NCI-H2171 (cell line): Measurements from ENCODE around the gene RETREG1.

Source experiments
- DNase-seq: peaks from one replicate; lab custom pipeline; 2025; lab: John Stamatoyannopoulos, UW

RETREG1 gene

DNA sequence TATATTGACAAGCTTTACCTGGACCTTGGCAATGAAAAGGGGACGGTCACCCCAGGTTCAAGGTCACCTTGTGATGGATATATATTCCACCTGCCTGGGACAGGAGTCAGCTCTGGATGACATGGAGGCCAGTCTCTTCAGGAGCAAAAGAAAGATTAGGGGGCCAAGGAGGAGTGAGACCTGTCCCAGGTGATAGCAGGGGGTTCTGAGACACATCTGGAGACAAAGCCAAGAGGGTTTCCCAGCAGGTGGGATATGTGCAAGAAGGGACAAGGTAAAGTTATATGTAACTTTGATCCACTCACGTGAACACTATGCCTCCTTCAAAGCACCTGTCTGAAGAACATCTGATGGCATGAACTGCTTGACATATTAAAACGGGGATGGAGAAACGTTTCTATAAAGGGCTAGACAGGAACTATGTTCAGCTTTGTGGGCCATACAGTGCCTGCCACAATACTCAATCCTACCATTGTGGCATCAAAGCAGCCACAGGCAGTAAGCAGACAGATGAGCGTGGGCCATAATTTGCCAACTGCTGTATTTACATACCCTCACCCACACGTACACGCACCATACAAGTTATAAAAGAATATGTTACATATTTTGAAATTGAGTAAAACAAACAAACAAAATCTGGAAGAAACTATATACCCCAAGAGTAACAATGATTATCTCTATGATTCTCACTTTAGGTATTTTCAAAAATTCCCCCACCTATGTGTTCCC, 88.3 kb downstream of the RETREG1 start:
- DNase-seq, result no peak

DNA sequence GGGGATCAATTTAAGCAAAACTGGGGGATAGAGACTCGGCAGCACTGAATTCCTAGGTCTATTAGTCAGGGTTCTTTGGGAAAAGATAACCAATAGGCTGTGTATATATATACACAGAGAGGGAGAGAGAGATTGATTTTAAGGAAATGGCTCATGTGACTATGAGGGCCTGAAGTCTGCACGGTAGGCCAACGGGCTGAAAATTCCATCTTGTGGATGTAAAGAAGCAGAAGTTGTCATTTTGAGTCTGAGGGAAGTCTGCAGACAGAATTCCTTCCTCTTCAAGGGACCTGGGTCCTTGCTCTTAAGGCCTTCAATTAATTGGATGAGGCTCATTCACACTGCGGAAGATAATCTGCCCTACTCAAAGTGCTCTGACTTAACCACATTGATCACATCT, 91.1 kb downstream of the RETREG1 start:
- no peak for DNase-seq

DNA sequence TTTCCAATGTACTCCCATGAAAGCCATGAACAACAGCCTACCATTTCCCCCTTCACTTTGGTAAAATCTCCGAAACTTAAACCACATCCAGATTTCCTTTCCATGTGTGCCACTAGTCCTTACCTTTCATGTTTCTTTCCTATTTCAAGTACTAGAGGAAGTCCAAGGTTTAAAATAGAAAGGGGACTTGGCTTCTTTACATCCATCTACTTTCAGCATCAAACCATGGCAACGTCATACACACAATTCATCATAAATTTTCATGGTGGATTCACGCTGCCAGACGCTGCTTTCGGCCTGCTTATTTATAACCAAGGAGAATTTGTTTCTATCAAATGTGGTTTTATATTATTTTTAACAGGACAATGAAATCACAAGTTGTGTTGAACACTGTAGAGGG, 92.5 kb downstream of the RETREG1 start:
- no peak for DNase-seq

DNA sequence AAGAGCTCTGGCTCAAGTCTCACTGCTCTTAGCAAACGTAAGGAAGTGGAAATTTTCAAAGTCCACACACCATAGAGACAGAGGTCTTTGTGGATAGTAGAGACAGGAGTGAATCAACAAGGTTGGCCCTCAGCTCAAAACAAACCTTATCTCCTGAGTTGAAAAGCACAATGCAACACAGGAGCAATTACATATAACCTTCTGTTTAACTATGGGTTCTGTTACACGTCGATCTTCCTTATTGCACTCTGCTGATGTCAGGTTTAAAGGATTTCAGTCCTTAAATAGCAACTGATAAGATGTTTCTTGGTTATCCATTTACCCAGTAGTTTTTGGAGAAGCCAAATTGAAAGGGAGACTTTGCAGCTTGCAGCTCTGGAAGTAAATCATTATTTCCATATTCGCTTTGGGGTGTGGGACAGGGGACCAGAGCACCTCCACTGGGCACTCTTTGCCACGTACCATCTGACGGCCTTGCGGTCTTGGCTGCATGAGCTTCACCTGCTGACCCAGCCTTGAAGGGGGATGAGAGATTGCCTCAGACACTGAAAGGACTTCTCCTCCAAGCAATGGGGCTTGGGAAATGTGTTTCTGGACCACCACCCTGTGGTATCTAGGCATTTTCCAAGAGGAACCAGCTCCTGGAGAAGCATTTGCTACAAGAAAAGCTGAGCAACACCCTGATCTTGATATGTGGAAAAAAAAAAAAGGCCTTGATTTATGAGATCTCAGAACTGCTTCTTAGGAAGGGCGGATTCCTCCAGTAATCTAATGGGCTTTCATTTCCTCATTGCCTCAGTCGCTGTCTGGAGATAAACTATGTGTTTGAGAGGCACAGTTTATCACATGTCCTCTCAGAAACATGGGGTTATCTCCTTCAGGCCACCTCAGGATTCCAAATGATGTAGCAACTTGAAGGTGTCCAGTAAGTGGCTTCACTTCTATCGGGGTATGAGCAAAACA, 95.0 kb downstream of the RETREG1 start:
- DNase-seq, result no peak

DNA sequence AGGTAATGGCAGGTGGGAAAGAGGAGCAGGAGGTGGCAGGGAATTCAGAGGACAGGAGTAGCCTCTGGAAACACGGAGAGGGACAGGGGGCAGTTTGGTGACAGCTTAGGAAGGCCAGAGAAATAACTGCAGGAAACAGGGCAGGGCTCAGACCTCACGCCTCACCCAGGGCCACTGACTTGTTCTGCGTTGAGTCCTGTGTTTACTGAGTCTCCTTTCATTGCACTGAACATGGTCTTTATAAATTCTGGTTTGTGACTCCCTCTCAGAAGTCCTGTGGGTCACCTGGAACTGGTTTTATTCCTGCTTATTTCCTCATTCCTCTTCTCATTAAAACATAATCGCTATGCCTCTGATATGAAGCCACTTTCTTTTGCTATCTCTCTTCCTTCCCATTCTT, 96.0 kb downstream of the RETREG1 start:
- DNase-seq, result no peak

DNA sequence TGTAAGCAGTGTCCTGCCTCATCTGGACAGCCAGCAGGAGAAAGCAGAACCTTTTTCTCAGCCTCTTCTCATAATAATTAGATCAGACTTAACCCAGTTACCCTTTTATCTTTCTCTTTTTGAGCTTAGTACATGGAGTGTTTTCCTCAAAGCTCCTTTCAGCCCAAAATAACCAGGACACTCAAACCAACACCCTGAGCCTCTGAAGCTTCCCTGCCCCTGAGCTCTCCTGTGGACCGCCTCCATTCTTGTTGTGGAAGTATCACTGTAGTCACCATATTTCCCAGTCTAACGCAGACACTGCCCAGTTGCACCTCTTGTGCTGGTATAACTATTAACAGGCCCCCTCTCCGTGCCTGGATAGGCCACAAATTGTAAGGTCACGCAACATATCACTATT, 97.4 kb downstream of the RETREG1 start:
- DNase-seq, result no peak

DNA sequence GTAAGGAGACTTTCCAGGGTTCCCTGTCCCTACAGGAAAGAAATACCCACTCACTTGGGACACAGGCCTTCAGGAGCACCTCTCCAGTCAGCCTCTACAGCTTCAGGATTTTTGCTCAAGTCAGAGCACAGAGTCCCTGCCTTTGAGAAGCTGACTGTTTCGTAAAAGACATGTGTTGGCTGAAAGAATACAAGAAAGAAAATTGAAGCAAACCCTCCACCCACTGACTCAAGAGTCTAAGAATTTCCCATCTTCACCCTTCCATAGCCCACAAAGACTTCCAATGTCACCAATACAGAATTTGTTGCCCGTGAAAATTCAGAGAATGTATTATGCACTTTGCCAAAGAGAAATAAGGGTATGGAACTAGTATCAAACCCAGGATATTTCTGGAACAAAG, 98.2 kb downstream of the RETREG1 start:
- no peak for DNase-seq

DNA sequence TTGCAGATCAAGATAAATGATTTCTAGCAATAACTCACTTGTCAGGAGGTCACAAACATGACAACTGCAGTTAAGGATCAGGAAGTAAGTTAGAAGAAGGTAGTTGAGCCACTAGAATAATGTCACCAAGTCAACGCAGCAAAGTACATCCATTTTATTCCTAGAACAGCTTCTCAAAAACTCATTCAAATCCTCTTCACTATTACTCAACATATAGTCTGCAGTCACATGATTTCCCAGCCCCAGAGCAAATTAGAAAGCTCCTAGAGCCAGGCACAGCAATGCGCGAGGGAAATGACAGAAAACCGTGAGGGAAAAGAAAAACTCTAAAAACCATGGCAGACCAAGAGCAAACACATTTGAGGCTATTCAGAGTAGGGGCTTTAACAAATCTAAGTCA, 101.3 kb downstream of the RETREG1 start:
- DNase-seq, result no peak

DNA sequence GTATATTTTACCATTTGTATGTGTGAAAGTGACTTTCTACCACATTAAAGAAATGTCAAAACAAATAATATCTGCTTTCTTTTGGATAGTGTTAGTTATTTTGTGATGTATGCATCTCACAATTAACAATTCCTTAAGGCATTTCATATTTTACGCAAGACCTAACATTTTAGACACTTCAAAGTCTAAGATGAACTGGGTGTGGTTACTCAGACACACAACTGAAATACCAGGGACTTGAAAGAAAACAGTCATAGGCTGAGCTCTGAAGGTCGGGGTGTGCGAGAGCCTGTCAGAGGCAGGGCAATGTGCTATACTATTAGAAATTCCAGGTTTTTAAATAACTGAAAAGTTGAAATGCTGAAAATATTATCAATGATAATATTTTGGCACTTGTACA, 106.7 kb downstream of the RETREG1 start:
- no peak for DNase-seq

DNA sequence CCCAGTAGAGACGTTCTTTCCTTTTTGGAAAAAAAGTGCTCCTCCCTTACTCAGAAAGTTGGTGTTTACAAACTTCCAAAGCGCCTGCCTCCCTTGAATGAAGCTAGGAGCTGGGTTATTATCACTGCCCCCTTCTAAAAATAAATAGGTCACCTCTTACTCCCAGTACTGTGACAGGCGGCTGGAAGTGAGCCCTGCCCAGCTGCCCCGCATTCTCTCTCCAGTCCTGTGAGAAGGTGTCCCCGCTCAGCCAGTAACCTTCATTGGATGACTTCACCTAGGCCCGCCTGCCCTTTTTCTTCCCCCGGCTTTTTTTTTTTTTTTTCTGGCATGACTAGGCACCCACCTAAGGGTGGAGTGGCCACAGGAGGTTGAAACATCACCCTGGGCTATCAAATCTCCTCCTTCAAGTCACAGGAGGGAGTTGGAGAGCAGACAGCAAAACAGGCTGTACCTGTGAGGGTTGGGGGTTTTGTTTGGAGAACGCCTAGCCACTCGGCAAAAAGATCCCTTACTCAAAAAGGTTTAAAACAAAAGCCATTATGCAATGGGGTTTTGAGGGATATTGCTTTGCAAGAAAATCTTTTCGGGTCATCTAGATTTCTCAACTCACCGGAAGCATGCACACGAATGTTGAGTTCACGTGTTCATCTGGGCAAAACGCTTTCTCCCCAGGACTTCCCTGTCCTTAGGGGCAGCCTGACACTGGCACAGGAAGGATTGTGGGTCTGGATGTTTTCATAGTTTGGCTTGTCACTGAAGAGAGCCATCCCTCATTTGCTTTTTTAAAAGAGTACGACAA, 107.9 kb downstream of the RETREG1 start:
- DNase-seq, result peak; percentile 62

DNA sequence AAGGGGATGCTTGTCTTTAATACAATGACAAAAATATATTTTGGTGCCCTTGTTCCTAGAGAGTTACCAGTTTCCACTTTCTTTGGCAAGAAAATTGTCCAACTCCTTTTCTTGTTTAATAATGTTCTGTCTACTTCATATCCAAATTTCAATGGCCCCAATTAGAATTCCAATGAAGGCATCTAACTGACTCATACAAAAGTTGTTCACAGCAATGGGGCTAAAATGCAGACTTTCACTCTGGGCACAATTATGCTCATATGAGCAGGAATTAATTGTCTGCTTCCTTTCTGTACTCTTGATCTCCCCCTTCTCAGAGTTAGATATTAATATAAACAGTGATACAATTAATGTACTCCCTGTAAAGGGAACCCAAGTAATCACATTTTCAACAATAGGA, 109.1 kb downstream of the RETREG1 start:
- DNase-seq, result no peak

DNA sequence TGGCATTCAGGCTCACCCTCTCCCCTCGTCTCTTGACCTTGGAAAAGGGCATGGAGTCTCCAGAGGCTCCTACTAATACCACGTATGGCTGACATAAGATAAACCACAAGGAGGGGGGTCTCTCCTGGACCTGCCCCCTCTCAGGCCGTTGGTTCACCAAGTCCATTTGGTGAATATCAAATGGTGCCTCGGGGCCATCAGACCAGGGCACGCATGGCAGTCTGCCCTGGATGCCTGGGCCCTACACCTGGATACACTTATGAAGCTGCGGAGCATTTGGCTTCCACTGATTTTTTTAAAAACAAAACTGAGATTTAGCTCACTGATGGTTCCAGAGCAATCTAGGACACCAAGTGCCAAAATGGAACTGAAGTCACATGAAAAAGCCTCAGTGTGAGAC, 110.9 kb downstream of the RETREG1 start:
- no peak for DNase-seq

DNA sequence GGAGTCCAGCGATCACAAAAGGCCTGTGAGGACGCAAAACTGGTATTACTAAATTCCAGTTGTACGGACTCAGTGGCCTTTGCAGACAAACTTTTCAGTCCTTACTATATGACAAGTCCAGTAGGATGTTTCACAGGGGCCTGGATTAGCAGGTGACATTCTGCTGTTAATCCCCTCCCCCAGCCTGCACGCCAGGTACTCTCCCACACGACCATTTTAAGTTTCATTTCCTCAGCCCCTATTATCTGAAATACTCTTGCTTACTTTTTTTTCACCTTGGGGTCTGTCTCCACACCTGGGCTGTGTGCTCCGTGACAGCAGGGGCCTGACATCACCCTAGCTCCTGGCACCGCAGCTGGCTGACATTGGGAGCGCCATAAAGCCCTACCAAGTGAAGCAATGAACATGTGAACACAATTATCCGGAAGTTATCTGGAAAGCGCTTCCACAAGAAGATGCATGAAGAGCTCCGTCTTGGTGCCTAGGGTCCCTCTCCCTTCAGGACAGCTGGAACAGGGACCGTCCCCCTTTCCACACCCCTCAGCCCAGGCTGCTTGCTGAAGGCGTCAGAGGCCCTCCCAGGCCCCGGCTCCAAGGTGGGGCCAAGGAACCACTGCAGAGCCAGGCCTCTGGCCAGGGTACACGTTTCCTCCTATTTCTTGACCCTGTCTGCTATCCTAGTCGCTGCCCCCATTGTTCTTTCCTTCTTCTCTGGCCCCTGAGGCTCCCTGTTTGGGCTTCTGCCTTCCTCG, 111.5 kb downstream of the RETREG1 start:
- no peak for DNase-seq

DNA sequence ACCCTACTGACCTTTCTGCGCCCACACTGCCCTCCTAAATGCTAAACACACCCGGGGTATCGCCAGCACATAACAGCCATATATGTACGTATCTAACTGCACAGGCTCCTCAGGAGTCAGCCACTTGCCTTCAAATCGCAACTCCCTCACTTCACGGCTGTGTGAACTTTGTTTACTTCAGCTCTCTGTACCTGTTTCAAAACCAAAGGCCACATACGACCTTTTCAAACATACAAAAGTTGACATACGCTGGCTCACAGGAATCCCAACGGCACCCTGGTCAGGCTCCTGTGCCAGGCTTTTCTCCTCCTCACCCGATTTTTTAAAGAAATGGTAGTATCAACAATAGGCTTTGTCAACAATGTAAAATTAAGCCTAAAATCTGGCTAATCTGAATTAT, 112.2 kb downstream of the RETREG1 start:
- DNase-seq, result no peak

DNA sequence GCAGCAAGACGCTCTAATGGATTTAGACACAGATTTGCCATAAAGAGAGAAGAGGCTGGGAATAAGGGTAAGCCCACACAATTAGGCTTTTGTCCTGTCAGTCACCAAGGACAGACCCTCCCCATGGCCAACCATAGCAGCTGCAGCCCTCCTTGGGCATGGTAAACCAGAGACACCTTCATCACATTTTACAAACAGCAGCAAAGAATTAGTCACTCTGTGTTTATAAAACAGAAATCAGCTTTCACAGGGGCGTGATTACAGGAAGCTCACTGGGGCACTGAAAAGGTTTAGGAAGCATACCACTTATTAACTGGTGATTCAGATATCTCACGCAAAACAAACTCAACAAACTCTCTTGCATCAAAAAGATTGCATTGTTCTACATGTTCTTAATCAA, 113.9 kb downstream of the RETREG1 start:
- DNase-seq, result no peak

DNA sequence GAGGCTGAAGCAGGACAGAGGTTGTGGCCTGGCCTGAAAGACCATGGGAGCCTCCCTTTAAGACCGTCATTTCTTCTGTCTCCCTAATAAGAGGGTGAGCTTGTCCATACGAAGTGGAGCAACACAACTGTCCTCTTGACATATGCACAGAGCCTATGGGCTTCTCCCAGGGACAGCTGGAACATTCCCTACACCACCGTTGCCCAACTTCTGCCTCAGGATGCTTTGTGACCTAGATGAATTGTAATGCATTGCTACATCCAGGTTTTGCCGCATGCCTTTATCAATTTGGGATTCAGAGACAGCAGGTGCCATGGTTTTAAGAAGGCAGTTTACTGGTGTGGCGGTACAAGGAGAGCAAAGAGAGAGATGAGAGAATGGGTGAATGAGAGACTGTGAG, 116.8 kb downstream of the RETREG1 start:
- DNase-seq, result no peak

DNA sequence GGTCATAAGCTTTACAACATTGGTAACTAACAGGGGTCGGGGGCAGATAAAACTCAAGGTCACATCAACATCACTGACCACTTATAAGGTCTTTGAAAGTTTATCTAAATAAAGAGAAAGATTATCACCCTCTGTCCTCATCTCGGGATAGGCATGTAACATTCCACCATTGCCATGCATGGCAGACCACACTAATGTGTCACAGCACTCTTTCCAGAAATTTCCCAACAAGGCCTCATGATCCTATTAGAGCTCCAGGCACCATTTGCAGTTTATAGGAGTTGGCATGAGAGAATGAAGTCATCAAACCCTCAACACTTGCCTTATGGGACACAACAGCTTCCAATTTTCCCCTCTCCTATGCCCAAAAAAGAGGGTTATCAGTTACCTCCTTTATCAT, 119.3 kb downstream of the RETREG1 start:
- DNase-seq, result no peak

DNA sequence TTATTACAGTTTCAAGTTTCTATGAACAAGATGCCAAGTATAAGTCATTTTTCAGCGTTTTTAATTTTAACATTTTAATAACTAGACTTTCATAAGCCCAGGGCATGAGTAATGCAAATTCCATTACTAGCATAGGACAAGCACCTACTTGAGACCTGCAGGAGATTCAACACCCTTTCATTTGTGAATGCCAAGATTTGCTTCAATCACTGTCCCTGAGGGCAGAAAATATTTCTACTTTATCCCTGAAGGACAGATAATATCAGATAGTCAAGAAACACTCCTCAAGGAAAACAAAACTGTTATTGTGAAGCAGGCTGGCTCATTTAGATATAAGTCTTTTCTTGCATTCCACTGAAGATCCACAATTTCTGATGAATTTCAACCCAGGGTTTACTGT, 123.5 kb downstream of the RETREG1 start:
- no peak for DNase-seq

DNA sequence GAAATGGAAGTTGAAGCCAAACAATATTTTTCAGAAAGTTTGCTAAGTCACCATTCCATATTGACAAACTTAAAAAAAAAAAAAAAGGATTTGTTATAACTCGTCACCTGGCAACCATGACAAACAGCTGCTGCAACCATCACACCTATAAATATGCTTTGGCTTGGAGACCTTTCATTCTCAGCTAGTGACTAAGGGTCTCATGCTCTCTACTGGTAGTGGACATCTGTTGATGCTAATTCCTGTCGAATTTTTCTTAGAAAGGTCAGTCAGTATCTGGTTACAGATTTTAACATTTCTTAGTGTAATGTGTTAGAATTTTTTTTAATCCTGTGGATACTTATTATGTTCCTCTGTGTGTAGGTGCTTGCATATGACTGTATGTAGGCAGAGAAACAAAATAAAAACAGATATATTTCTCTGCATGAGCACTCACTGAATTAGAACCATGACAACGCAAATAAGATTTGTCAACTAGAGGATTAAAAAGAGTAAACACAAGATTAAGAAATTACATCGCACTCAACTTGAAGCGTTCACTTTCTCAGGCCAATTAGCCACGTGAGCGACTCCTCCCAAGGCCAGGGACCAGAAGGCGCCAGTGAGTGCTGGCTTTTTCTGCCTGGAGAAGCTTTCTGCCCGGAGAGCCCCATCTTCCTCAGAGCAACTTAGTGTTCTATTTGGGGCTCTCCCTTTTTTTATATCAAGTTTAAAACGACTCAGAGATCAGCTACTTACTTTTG, 124.2 kb downstream of the RETREG1 start:
- peak; percentile 33 for DNase-seq

DNA sequence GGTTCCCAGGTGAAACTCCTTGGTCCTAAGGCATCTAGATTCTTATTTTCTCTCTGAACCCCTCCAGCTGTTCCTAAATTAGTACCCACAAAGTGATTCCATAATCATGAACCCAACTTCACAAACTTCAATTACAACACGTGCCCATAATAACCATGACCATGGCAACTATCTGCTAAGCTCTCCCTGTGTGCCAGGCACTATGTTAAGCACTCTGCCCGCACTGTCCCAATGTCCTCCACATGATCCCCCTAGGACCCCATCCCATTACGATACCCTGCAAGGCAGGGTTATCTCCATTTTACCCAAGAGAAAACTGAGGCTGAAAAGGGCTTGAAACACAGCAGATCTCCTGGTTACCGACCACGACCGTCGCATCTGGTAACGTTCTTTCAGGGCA, 125.9 kb downstream of the RETREG1 start:
- no peak for DNase-seq

DNA sequence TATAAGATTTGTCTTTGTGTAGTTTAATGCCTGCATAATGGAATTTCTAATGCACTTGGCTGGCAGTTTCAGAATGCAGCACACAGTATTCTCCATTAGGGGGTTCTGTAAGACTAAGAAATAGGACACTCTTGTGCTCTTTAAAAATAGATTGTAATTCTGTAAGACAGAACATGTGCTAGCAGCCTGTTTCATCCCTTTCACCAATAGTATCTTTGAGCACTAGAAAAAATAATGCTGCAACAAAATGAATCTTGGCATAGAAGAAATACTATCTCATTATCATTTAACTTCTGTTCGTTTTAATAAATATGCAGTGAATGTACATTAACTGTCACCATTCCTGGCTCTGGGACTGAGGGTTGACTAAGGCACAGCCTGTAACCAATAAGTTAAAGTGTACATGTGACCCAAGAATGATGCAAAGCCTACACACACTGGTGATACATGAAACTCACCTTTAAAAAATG, 127.4 kb downstream of the RETREG1 start:
- DNase-seq, result peak; percentile 55
